Hepatocyte (in vitro differentiated cells): ENCODE results near the gene CTSC. TPM values are rescaled to one million over a fixed set of nuclear protein-coding genes. Genes with fewer than 3 reads are reported as not detected.

Experiments
- DNase-seq: peaks from one replicate; pipeline ENCODE4 v3.0.0-alpha.2; 2016; ENCODE audit warnings: low spot score
- H2AFZ ChIP-seq: fragments of 200-600 bp; sonication (generic); 2 replicates; pipeline ENCODE4 v1.6.0; 2016; ENCODE audit warnings: antibody characterized with exemption, mild to moderate bottlenecking
- H3K27ac ChIP-seq: fragments of 200-600 bp; sonication (generic); 2 replicates; pipeline ENCODE4 v1.5.1; 2016; ENCODE audit warnings: mild to moderate bottlenecking
- H3K27me3 ChIP-seq: fragments of 200-600 bp; sonication (generic); 2 replicates; pipeline ENCODE4 v1.6.1; 2016
- H3K36me3 ChIP-seq: fragments of 200-600 bp; sonication (generic); replicated peaks from 2 replicates; pipeline ENCODE4 v1.5.1; 2016; ENCODE audit warnings: low read depth; ENCODE audit not compliant: insufficient read depth
- H3K4me1 ChIP-seq: fragments of 200-600 bp; sonication (generic); 2 replicates; pipeline ENCODE4 v1.5.1; 2016; ENCODE audit warnings: mild to moderate bottlenecking, moderate library complexity; ENCODE audit not compliant: insufficient read depth
- H3K4me2 ChIP-seq: fragments of 200-600 bp; sonication (generic); 2 replicates; pipeline ENCODE4 v1.6.0; 2016
- H3K4me3 ChIP-seq: fragments of 200-600 bp; sonication (generic); 2 replicates; pipeline ENCODE4 v1.5.1; 2016; ENCODE audit warnings: mild to moderate bottlenecking
- H3K79me2 ChIP-seq: fragments of 200-600 bp; sonication (generic); 2 replicates; pipeline ENCODE4 v1.6.0; 2017; ENCODE audit warnings: mild to moderate bottlenecking
- H3K9me2 ChIP-seq: fragments of 200-600 bp; sonication (generic); replicated peaks from 2 replicates; pipeline ENCODE4 v1.6.0; 2017; ENCODE audit warnings: mild to moderate bottlenecking; ENCODE audit not compliant: insufficient read depth
- H3K9me3 ChIP-seq: fragments of 200-600 bp; sonication (generic); 2 replicates; pipeline ENCODE4 v1.5.1; 2016; ENCODE audit warnings: low read depth, mild to moderate bottlenecking
- H4K20me1 ChIP-seq: fragments of 200-600 bp; sonication (generic); 2 replicates; pipeline ENCODE4 v1.6.0; 2016; ENCODE audit warnings: mild to moderate bottlenecking; ENCODE audit not compliant: insufficient read depth, poor library complexity, severe bottlenecking
- CTCF ChIP-seq: fragments of 200-600 bp; sonication (generic); IDR thresholded peaks from 2 replicates; pipeline ENCODE4 v1.5.1; 2016; ENCODE audit warnings: antibody characterized with exemption, mild to moderate bottlenecking; ENCODE audit not compliant: poor library complexity
- EZH2 ChIP-seq: fragments of 200-600 bp; sonication (generic); IDR thresholded peaks from 2 replicates; pipeline ENCODE4 v1.6.1; 2016; ENCODE audit warnings: antibody characterized with exemption, mild to moderate bottlenecking, borderline replicate concordance
- EZH2phosphoT487 ChIP-seq: fragments of 200-600 bp; sonication (generic); IDR thresholded peaks from one replicate; pipeline ENCODE4 v1.6.1; 2018; ENCODE audit warnings: antibody characterized with exemption, mild to moderate bottlenecking, low read depth, moderate library complexity; ENCODE audit not compliant: unreplicated experiment, severe bottlenecking
- WGBS: methylation state at CpG from one replicate; pipeline ENCODE4 v1.1.6; 2016; ENCODE audit warnings: low lambda C conversion rate; ENCODE audit errors: missing lambda C conversion rate; 5-methylcytosine and 5-hydroxymethylcytosine counted together
- polyA plus RNA-seq: library from polyadenylated mRNA; unstranded; fragments of >200 nt; fragmentation: Nextera tagmentation; extraction: Ambion mirVana; gene quantifications from 2 replicates; pipeline ENCODE4 v1.2.1, GENCODE V29; 2016
- total RNA-seq: library from RNA; depleted of rRNA; stranded (reverse); fragments of >200 nt; gene quantifications from 2 replicates; pipeline ENCODE4 v1.2.3, GENCODE V29; 2014

CTSC gene
- total and polyA plus RNA-seq, 2 experiments from 2014 or later, result 178 to 187 TPM

- 66% methylated on average over 3 of the region's 3 CpGs for WGBS
- DNase-seq, result no peak
- Histone ChIP-seq H3K4me2 (no peak overlapping the region), H3K27ac (no peak overlapping the region), H3K36me3 (no peaks in the 10 kb centered on the region), H4K20me1 (no peaks in the 10 kb centered on the region), H2AFZ (no peak overlapping the region), H3K9me3 (no peaks in the 10 kb centered on the region), H3K79me2 (no peaks in the 10 kb centered on the region), H3K27me3 (no peaks in the 10 kb centered on the region), H3K4me3 (no peak overlapping the region), H3K9me2 (no peaks in the 10 kb centered on the region), H3K4me1 (peaks cover 8% of the 10 kb centered on the region)
- TF ChIP-seq CTCF (no peak), EZH2 (no peak), EZH2phosphoT487 (no peak)
Measured at GRCh38 chr11:88383447-88383846, 45.9 kb upstream of the CTSC start.

GRCh38 chr11:88379130-88379529 is 41.6 kb upstream of the CTSC start:
- Histone ChIP-seq H3K36me3 (no peaks in the 10 kb centered on the region), H3K4me1 (peaks cover 4% of the 10 kb centered on the region), H4K20me1 (no peaks in the 10 kb centered on the region), H3K4me3 (no peak overlapping the region), H3K9me3 (no peaks in the 10 kb centered on the region), H3K27ac (no peak overlapping the region), H3K9me2 (no peaks in the 10 kb centered on the region), H3K79me2 (no peaks in the 10 kb centered on the region), H3K4me2 (no peak overlapping the region), H2AFZ (no peak overlapping the region), H3K27me3 (no peaks in the 10 kb centered on the region)
- DNase-seq, result no peak
- no peak for TF ChIP-seq EZH2phosphoT487
- no peak for TF ChIP-seq EZH2
- TF ChIP-seq CTCF, result no peak
- WGBS, result 92% methylated on average over 3 of the region's 3 CpGs

GRCh38 chr11:88378422-88379066 is 41.0 kb upstream of the CTSC start:
- H3K36me3 ChIP-seq, result no peaks in the 10 kb centered on the region
- H3K9me2 ChIP-seq, result no peaks in the 10 kb centered on the region
- 93% methylated on average over 4 of the region's 4 CpGs for WGBS

More at GRCh38 chr11:88378422-88379066, 41.0 kb upstream of the CTSC start:
- Histone ChIP-seq H3K27me3 (no peaks in the 10 kb centered on the region), H2AFZ (no peak overlapping the region), H3K4me3 (no peak overlapping the region), H3K4me2 (no peak overlapping the region), H3K9me3 (no peaks in the 10 kb centered on the region), H4K20me1 (no peaks in the 10 kb centered on the region), H3K27ac (no peak overlapping the region), H3K4me1 (no peaks in the 10 kb centered on the region), H3K79me2 (no peaks in the 10 kb centered on the region)
- DNase-seq, result no peak
- TF ChIP-seq CTCF (no peak), EZH2phosphoT487 (no peak), EZH2 (no peak)
